ENCODE measurements around the gene DNAI1. TPM values are rescaled to one million over a fixed set of nuclear protein-coding genes. Genes with fewer than 3 reads are reported as not detected.

Gene DNAI1
- total RNA-seq, 4 donors from 2014 or later: not detected

DNA sequence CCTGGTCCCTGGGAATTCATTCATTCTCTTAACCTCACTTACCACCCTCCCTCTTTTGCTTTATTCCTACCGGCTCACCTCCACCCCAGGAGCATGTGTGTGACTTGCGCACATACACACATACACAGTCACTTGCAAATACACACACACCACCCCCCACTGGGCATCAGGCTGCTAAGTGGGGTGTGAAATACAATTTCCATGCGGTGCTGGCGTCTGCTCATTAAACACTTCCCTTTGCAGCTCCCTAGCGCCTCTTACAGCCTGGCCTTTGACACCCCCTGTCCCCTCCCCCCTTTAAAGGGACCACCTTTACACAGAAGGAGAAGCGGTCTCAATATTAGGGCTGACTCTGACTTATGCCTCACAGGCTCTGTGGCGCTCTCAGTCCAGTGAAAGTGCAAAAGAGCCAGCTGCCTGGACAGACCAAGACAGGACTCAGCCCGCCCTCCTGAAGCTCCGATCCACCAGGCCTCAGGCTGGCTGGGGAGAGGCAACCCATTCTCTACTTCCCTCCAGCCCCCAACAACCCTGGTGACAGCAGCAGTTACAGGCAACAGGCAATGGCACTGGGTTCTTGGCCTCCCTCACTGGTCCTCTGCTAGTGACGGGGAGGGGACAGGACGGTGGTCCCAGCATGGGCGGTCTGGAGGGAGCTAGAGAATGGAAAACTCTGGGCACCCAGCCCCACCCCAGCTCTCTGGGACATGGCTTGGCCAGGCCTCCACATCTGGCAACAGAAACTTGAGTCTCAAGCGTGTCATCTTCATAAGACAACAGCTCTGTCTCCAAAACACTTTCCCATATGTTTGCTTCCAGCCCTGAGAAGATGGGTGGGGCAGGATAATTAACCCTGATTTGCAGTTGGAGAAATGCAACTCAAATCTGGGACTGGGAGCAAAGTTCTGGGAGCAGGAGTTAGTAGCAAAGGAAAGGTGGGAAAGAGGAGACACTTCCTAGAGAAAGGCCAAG, 52.2 kb downstream of the DNAI1 start:
- H3K27me3 ChIP-seq: no peaks in the 10 kb centered on the region
- DNase-seq: no peak
- intact Hi-C loops (cut with DNase I): no loop called here
- no peak for TF ChIP-seq POLR2A (IDR thresholded peaks at IDR 0.05)
- TF ChIP-seq, protein P1, sequence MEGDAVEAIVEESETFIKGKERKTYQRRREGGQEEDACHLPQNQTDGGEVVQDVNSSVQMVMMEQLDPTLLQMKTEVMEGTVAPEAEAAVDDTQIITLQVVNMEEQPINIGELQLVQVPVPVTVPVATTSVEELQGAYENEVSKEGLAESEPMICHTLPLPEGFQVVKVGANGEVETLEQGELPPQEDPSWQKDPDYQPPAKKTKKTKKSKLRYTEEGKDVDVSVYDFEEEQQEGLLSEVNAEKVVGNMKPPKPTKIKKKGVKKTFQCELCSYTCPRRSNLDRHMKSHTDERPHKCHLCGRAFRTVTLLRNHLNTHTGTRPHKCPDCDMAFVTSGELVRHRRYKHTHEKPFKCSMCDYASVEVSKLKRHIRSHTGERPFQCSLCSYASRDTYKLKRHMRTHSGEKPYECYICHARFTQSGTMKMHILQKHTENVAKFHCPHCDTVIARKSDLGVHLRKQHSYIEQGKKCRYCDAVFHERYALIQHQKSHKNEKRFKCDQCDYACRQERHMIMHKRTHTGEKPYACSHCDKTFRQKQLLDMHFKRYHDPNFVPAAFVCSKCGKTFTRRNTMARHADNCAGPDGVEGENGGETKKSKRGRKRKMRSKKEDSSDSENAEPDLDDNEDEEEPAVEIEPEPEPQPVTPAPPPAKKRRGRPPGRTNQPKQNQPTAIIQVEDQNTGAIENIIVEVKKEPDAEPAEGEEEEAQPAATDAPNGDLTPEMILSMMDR (IDR thresholded peaks at IDR 0.05): no peak
- no peaks in the 10 kb centered on the region for H3K9me3 ChIP-seq
- H3K4me3 ChIP-seq: no peak overlapping the region
- 70 to 71% methylated on average over 10 of the region's 13 CpGs for WGBS, 2 donors
- H3K27ac ChIP-seq: no peak overlapping the region
- peaks cover 0 to 9% (median 0%) of the 10 kb centered on the region in 3 donors for H3K4me1 ChIP-seq
- no peaks in the 10 kb centered on the region for H3K36me3 ChIP-seq

DNA sequence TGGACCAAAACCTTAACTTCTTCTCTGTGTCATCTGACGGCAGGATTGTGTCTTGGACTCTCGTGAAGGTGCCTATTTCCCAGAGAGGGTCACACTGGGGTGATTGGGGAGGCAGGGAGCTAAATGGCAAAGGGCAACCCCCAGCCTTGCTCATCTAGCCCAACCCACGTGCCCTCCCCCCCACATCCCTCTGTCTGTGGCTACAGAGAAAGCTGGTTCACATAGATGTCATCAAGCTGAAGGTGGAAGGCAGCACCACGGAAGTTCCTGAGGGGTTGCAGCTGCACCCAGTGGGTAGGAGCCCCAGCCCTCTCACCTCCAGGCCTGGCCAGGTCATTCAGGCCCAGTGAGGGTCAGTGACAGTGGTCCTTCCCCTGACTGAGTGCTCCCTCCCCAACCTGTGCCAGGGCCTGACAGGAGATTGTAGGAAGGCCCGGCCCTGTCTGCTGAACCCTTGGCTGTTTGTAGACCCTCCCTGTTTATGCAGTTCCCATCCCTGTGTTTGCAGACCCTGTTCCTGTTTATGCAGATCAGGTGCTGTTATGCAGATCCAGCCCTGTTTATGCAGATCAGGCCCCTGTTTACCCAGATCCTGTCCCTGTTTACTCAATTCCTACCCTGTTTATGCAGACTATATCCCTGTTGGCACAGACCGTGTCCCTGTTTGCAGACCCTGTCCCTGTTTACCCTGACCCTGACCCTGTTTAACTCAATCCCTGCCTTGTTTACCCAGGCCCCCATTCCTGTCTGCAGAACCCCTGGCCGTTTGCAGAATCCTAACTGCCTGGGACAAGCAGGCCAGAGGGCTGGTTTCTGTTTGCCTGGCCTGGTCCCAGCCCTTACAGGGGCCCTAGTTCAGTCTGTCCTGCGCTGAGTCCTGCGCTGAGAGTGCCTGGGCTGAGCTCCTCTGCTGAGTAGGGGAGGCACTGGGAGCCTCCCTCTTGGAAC, 53.8 kb downstream of the DNAI1 start:
- Histone ChIP-seq H3K36me3 (no peaks in the 10 kb centered on the region), H3K4me1 (peaks cover 0 to 9% (median 0%) of the 10 kb centered on the region in 3 donors), H3K27ac (no peak overlapping the region), H3K27me3 (no peaks in the 10 kb centered on the region), H3K4me3 (no peak overlapping the region), H3K9me3 (no peaks in the 10 kb centered on the region)
- no peak for DNase-seq
- TF ChIP-seq, protein P1 (IDR thresholded peaks at IDR 0.05): no peak
- TF ChIP-seq POLR2A (IDR thresholded peaks at IDR 0.05): no peak
- intact Hi-C loops (cut with DNase I): no loop called here
- WGBS, 2 donors: 59 to 76% methylated on average over 6 to 7 of the region's 9 CpGs

DNA sequence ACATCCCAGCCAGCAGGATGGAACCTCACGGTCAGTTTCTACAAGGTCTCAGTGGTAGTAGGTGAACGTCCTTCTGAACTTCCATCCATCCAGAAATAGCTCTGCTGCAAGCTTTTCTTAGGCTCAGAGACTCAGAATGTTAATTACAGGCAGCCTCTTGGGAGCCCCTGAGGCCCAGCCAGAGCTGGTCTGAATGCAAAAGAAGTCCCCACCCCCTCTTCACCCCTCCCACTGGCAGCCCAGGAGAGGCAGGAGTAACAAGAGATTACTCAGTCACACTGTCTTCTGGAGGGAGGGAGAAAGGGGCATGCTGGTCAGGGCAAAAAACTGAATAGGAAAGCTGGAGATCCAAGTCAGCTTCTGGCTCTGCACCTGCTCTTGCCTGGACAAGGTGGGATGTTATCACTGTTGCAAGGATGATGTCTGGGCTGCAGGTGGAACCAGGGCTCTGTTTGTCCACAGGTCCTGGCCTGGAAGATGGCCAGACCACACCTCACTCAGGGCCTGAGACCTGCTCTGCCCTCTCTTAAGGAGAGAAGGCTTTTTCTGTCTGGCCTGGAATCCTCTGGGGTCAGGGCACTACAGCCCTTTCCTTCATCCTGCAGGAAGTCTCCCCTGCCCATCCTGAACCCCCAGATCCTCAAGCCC, 55.1 kb downstream of the DNAI1 start:
- H3K9me3 ChIP-seq: no peaks in the 10 kb centered on the region
- no peaks in the 10 kb centered on the region for H3K27me3 ChIP-seq
- TF ChIP-seq POLR2A (IDR thresholded peaks at IDR 0.05): no peak
- TF ChIP-seq, protein P1 (IDR thresholded peaks at IDR 0.05): no peak
- no peak for DNase-seq
- no peak overlapping the region for H3K4me3 ChIP-seq
- no peaks in the 10 kb centered on the region for H3K36me3 ChIP-seq
- H3K4me1 ChIP-seq: peaks cover 0 to 9% (median 0%) of the 10 kb centered on the region in 3 donors
- H3K27ac ChIP-seq: no peak overlapping the region
- intact Hi-C loops (cut with DNase I): no loop called here
- WGBS, 2 donors: 90 to 100% methylated on average over 2 of the region's 2 CpGs

DNA sequence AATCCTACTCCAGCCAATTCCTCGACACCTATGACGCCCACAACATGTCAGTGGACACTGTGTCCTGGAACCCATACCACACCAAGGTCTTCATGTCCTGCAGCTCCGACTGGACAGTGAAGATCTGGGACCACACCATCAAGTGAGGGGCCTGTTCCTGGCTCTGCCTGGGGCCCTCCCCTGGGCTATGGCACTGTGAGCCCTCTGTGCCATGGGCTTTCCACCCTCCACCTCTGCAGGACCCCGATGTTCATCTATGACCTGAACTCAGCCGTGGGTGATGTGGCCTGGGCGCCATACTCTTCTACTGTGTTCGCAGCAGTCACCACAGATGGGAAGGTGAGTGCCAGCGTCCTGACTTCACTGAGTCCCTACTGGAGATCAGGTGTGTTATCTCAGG, 55.8 kb downstream of the DNAI1 start:
- Histone ChIP-seq H3K27ac (no peak overlapping the region), H3K9me3 (no peaks in the 10 kb centered on the region), H3K4me3 (no peak overlapping the region), H3K36me3 (no peaks in the 10 kb centered on the region), H3K4me1 (peaks cover 0 to 9% (median 0%) of the 10 kb centered on the region in 3 donors), H3K27me3 (no peaks in the 10 kb centered on the region)
- no peak for DNase-seq
- no peak for TF ChIP-seq POLR2A (IDR thresholded peaks at IDR 0.05)
- TF ChIP-seq, protein P1 (IDR thresholded peaks at IDR 0.05): no peak
- intact Hi-C loops (cut with DNase I): no loop called here
- WGBS, 2 donors: 72 to 85% methylated on average over 2 to 6 of the region's 8 CpGs

Data from esophagus squamous epithelium (tissue), 5 donors.